Karpas-422 (cell line): ENCODE measurements around the gene GRXCR2. TPM values are rescaled to one million over a fixed set of nuclear protein-coding genes. Genes with fewer than 3 reads are reported as not detected.
"Not testable (repeated sequence)": the region's sequence is repeated elsewhere in the genome, so short reads cannot be mapped to it uniquely, and the experiment has no call there.

Source experiments
- DNase-seq: peaks from one replicate; pipeline ENCODE4 v3.0.0-alpha.2; 2015
- H2AFZ ChIP-seq: fragments of 200-600 bp; sonication (generic); 2 replicates; pipeline ENCODE4 v1.6.1; 2014; ENCODE audit warnings: antibody characterized with exemption, low read length, mixed read lengths
- H3K27ac ChIP-seq: fragments of 200-600 bp; sonication (generic); 2 replicates; pipeline ENCODE4 v1.5.1; 2014; ENCODE audit warnings: mild to moderate bottlenecking, low read length, moderate library complexity
- H3K27me3 ChIP-seq: fragments of 200-600 bp; sonication (generic); 2 replicates; pipeline ENCODE4 v1.6.1; 2014; ENCODE audit warnings: low read length, mixed read lengths
- H3K36me3 ChIP-seq: fragments of 200-600 bp; sonication (generic); 2 replicates; pipeline ENCODE4 v1.6.1; 2014; ENCODE audit warnings: low read length, mixed read lengths; ENCODE audit not compliant: insufficient read depth
- H3K4me1 ChIP-seq: fragments of 200-600 bp; sonication (generic); 2 replicates; pipeline ENCODE4 v1.6.1; 2014; ENCODE audit warnings: mild to moderate bottlenecking, low read length, mixed read lengths
- H3K4me2 ChIP-seq: fragments of 200-600 bp; sonication (generic); 2 replicates; pipeline ENCODE4 v1.6.1; 2014; ENCODE audit warnings: low read length, low read depth, mild to moderate bottlenecking; ENCODE audit not compliant: poor library complexity, severe bottlenecking
- H3K4me3 ChIP-seq: fragments of 200-600 bp; sonication (generic); 2 replicates; pipeline ENCODE4 v1.5.1; 2014; ENCODE audit warnings: mild to moderate bottlenecking, antibody characterized with exemption, low read length, mixed read lengths
- H3K79me2 ChIP-seq: fragments of 200-600 bp; sonication (generic); 2 replicates; pipeline ENCODE4 v1.6.1; 2014; ENCODE audit warnings: mild to moderate bottlenecking, low read length, mixed read lengths
- H3K9ac ChIP-seq: fragments of 200-600 bp; sonication (generic); 2 replicates; pipeline ENCODE4 v1.6.0; 2014; ENCODE audit warnings: low read length
- H3K9me2 ChIP-seq: fragments of 200-600 bp; sonication (generic), shearing (Covaris generic); replicated peaks from 2 replicates; pipeline ENCODE4 v1.6.0; 2014; ENCODE audit warnings: mild to moderate bottlenecking, low read length, moderate library complexity; ENCODE audit not compliant: insufficient read depth
- H3K9me3 ChIP-seq: fragments of 300-700, 200-600 bp; sonication (generic); 2 replicates; pipeline ENCODE4 v1.6.1; 2014; ENCODE audit warnings: low read length, mixed read lengths
- H4K20me1 ChIP-seq: fragments of 200-600 bp; sonication (generic); 2 replicates; pipeline ENCODE4 v1.6.1; 2014; ENCODE audit warnings: mild to moderate bottlenecking, antibody characterized with exemption, low read length, low read depth; ENCODE audit not compliant: insufficient read depth
- total RNA-seq: library from RNA; depleted of rRNA; stranded (reverse); fragments of >200 nt; shearing (Covaris generic); gene quantifications from 2 replicates; pipeline ENCODE4 v1.2.3, GENCODE V29; 2014; ENCODE audit warnings: low replicate concordance

Gene GRXCR2
- total RNA-seq, 1 experiment from 2014 or later = not detected

DNA sequence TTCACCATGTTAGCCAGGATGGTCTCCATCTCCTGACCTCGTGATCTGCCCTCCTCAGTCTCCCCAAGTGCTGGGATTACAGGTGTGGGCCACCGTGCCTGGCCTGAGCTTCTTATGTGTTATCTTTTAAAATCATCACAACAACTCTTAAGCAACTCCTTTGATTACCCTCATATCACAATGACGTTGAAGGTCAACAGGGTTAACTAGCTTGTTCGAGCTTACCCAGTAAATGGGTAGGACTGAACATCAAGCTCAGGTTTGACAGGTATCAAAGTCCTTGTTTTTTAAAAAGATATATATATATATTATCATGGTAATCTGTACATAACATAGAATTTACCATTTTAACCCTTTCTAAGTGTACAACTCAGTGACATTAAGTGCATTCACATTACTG, 3.1 kb downstream of the GRXCR2 start:
- H4K20me1 ChIP-seq = no peaks in the 10 kb centered on the region
- H3K27me3 ChIP-seq = no peaks in the 10 kb centered on the region
- no peaks in the 10 kb centered on the region for H3K36me3 ChIP-seq
- H3K4me2 ChIP-seq = no peak overlapping the region
- no peak overlapping the region for H3K4me3 ChIP-seq
- H3K9me3 ChIP-seq = no peaks in the 10 kb centered on the region
- no peak overlapping the region for H3K9ac ChIP-seq
- H2AFZ ChIP-seq = no peak overlapping the region
- no peaks in the 10 kb centered on the region for H3K4me1 ChIP-seq
- no peaks in the 10 kb centered on the region for H3K79me2 ChIP-seq
- no peak overlapping the region for H3K27ac ChIP-seq
- H3K9me2 ChIP-seq = no peaks in the 10 kb centered on the region
- DNase-seq = no peak

DNA sequence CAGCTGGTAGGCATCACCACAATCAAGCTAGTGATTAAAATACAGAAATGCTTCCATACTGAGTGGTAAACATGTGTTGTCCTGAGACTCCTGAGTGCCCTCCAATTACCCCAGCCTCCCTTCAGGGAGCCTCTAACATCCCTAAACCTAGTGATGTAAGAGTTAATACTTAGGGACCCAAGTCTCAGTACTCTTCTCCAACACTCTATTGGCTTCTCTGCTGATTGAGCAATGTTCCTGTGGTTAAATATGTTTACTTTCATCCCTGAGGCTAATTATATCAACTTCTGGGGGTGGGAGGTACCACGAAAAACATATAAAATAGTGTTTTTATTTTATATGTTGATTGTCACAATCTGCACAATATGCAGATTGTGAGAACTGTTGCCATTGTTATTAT, 5.0 kb downstream of the GRXCR2 start:
- H3K27ac ChIP-seq = no peak overlapping the region
- H2AFZ ChIP-seq = no peak overlapping the region
- H3K4me1 ChIP-seq = no peaks in the 10 kb centered on the region
- no peaks in the 10 kb centered on the region for H3K9me2 ChIP-seq
- no peaks in the 10 kb centered on the region for H4K20me1 ChIP-seq
- no peaks in the 10 kb centered on the region for H3K36me3 ChIP-seq
- no peaks in the 10 kb centered on the region for H3K9me3 ChIP-seq
- no peak for DNase-seq
- H3K27me3 ChIP-seq = no peaks in the 10 kb centered on the region
- no peak overlapping the region for H3K9ac ChIP-seq
- no peaks in the 10 kb centered on the region for H3K79me2 ChIP-seq
- H3K4me3 ChIP-seq = no peak overlapping the region
- no peak overlapping the region for H3K4me2 ChIP-seq

DNA sequence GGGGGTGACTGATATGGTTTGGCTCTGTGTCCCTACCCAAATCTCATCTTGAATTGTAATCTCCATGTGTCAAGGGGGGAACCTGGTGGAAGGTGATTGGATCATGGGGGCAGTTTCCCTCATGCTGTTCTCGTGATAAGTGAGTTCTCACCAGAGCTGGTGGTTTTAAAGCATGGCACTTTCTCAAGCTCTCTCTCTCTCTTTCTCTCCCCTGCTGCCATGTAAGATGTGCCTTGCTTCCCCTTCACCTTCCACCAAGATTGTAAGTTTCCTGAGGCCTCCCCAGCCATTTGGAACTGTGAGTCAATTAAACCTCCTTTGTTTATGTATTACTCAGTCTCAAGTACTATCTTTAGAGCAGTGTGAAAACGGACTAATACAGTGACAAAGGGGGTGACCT, 8.4 kb downstream of the GRXCR2 start:
- not testable (repeated sequence) for H3K9me2 ChIP-seq, DNase-seq, H3K4me3 ChIP-seq, H3K4me1 ChIP-seq, H4K20me1 ChIP-seq, H3K79me2 ChIP-seq, H3K27ac ChIP-seq, H2AFZ ChIP-seq, H3K36me3 ChIP-seq, H3K9me3 ChIP-seq, H3K9ac ChIP-seq, H3K4me2 ChIP-seq, H3K27me3 ChIP-seq

DNA sequence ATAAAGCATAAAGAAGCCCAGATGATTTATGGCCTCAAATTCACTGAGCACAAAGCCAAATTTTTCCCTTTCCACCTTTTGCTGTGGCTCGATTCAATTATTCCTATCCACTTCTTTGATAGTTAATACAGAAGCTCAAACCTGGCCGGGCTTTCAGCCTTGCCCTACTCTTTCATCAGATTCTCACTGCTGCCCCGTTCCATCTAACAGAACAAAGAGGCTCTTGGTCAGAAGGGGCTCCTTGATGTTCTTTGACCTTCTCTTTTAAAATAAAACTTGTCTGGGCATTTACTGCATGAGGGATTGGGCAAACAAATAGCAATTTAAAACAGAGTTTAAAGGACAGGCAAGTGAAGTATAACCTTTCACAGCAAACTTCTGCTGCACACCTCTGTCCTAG, 9.8 kb downstream of the GRXCR2 start:
- H3K4me2 ChIP-seq = no peak overlapping the region
- H3K9ac ChIP-seq = no peak overlapping the region
- H3K27ac ChIP-seq = no peak overlapping the region
- H3K36me3 ChIP-seq = no peaks in the 10 kb centered on the region
- no peaks in the 10 kb centered on the region for H3K9me2 ChIP-seq
- no peaks in the 10 kb centered on the region for H4K20me1 ChIP-seq
- H3K4me3 ChIP-seq = no peak overlapping the region
- no peak overlapping the region for H2AFZ ChIP-seq
- H3K4me1 ChIP-seq = no peaks in the 10 kb centered on the region
- no peak for DNase-seq
- no peaks in the 10 kb centered on the region for H3K79me2 ChIP-seq
- no peaks in the 10 kb centered on the region for H3K27me3 ChIP-seq
- H3K9me3 ChIP-seq = no peaks in the 10 kb centered on the region

DNA sequence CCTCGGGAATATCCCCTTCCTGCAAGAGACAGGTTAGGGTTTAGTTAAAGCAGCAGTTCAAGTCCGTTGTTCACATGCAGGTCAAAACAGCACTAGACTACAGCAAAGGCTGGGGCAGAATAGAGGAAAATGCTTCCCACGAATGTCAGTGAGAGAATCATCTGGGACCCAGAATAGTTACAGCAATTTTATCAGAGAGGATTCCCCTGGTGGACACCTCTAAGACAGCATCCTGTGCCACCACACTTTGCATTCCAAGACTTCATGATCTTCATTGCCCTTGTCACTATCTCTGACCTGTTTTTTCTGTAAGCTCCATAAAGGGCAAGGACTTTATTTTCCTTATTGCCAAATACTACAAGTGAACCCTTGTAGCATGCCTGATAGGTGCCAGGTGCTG, 12.9 kb downstream of the GRXCR2 start:
- Histone ChIP-seq H3K4me3 (no peak overlapping the region), H3K36me3 (no peaks in the 10 kb centered on the region), H4K20me1 (no peaks in the 10 kb centered on the region), H3K4me2 (no peak overlapping the region), H3K9me3 (no peaks in the 10 kb centered on the region), H3K4me1 (no peaks in the 10 kb centered on the region), H3K9me2 (no peaks in the 10 kb centered on the region), H3K27ac (no peak overlapping the region), H2AFZ (no peak overlapping the region), H3K9ac (no peak overlapping the region), H3K27me3 (no peaks in the 10 kb centered on the region), H3K79me2 (no peaks in the 10 kb centered on the region)
- DNase-seq = no peak

DNA sequence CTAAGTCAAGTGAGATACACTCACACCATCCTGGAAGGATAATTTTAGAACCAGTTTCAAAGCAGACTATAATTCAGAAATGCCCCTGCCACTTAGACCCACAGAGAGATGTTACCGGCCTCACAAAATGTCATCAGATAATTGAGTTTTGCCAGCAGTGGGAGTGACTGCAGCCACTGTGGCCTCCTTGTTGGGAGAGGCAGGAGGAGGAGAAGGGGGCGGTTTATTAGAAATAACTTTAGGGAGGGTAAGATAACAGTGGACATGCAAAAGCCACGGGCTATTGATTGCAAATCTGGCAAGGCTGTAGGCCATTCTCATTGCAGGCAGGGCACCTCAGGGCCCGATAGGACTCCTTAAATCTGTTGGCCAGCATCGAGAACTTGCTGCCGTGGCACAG, 13.4 kb downstream of the GRXCR2 start:
- H4K20me1 ChIP-seq = no peaks in the 10 kb centered on the region
- H3K36me3 ChIP-seq = no peaks in the 10 kb centered on the region
- no peaks in the 10 kb centered on the region for H3K9me2 ChIP-seq
- no peak overlapping the region for H3K27ac ChIP-seq
- no peaks in the 10 kb centered on the region for H3K27me3 ChIP-seq
- no peak overlapping the region for H2AFZ ChIP-seq
- H3K9me3 ChIP-seq = no peaks in the 10 kb centered on the region
- H3K9ac ChIP-seq = no peak overlapping the region
- no peaks in the 10 kb centered on the region for H3K79me2 ChIP-seq
- no peak overlapping the region for H3K4me3 ChIP-seq
- H3K4me2 ChIP-seq = no peak overlapping the region
- H3K4me1 ChIP-seq = no peaks in the 10 kb centered on the region
- no peak for DNase-seq

DNA sequence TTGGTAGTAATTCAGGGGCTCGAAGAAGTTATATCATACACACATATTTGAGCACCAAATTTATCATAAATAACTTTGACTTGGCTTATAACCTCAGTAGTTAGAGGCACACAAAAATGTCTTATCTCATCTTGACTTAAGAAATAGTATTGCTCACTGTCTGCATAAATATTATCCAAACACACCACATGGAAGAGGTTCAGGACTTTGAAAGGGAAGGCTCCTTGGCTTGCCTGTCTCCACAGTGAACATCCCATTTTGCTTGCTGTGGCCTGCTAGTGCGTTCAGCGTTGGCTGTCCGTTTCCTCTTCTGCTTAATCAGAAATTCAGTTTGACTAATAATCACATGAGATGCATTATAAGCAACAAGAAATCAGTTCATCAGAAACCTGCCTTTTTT, 13.9 kb downstream of the GRXCR2 start:
- Histone ChIP-seq H3K9ac (no peak overlapping the region), H4K20me1 (no peaks in the 10 kb centered on the region), H3K4me1 (no peaks in the 10 kb centered on the region), H3K36me3 (no peaks in the 10 kb centered on the region), H2AFZ (no peak overlapping the region), H3K9me2 (no peaks in the 10 kb centered on the region), H3K4me2 (no peak overlapping the region), H3K4me3 (no peak overlapping the region), H3K27ac (no peak overlapping the region), H3K79me2 (no peaks in the 10 kb centered on the region), H3K9me3 (no peaks in the 10 kb centered on the region), H3K27me3 (no peaks in the 10 kb centered on the region)
- no peak for DNase-seq

DNA sequence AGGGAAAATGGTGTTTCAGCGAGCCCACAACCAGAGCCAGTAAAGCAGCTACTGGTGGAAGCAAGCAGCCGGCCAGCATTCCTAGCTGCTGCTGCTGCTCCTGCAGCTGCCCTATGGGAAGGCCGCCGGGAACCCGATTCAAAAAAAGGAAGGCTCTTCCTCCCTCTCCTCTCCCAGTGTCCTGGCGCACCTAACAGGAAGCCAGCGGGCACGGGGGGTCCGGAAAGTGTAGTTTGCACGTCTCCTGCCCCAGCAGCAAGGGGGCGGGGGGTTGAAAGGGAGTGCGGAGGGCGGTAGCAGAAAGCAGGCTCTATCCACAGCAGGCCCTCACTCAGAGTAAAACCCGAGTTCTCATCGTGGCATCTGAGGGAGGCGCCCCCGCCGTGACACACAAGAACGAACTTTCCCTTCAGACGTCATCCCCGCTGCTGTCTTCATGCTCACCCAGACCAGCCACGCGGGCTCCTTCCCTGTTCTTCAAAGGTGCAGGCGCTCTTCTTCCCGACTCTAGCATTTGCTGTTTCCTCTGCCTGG, 16.5 kb downstream of the GRXCR2 start:
- H3K4me3 ChIP-seq = no peak overlapping the region
- no peaks in the 10 kb centered on the region for H3K9me2 ChIP-seq
- no peak overlapping the region for H3K9ac ChIP-seq
- no peak for DNase-seq
- H3K27ac ChIP-seq = no peak overlapping the region
- H3K36me3 ChIP-seq = no peaks in the 10 kb centered on the region
- no peaks in the 10 kb centered on the region for H3K79me2 ChIP-seq
- no peaks in the 10 kb centered on the region for H3K9me3 ChIP-seq
- H2AFZ ChIP-seq = no peak overlapping the region
- no peaks in the 10 kb centered on the region for H3K4me1 ChIP-seq
- no peaks in the 10 kb centered on the region for H3K27me3 ChIP-seq
- no peak overlapping the region for H3K4me2 ChIP-seq
- no peaks in the 10 kb centered on the region for H4K20me1 ChIP-seq

DNA sequence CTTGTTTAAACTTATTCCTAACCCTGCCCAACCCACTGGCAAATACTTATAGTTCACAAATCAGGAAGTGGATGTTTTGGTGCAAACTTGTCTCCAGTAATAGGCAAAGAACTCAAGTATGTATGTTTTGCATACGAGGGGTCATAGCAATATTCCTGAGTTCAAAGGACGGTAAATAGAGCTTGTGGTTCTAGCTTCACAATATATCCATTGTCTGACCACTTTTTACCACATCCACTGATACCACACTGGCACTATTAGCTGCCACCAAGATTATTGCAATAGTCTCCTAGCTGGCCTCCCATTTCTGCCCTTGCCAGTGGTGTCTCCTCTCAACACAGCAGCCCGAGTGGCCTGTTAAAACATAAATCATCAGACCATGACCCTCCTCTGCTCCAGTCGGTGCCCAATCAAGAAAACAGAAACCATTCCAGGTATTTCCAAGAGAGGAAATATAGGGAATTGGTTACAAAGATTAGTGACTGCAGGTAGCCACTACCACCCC, 17.0 kb downstream of the GRXCR2 start:
- Histone ChIP-seq H3K4me3 (no peak overlapping the region), H2AFZ (no peak overlapping the region), H3K36me3 (no peaks in the 10 kb centered on the region), H3K27me3 (no peaks in the 10 kb centered on the region), H3K9ac (no peak overlapping the region), H3K4me1 (no peaks in the 10 kb centered on the region), H4K20me1 (no peaks in the 10 kb centered on the region), H3K4me2 (no peak overlapping the region), H3K9me3 (no peaks in the 10 kb centered on the region), H3K9me2 (no peaks in the 10 kb centered on the region), H3K27ac (no peak overlapping the region), H3K79me2 (no peaks in the 10 kb centered on the region)
- no peak for DNase-seq
